Measurements from ENCODE around the gene MAP3K3. TPM values are rescaled to one million over a fixed set of nuclear protein-coding genes. Genes with fewer than 3 reads are reported as not detected.

Gene MAP3K3
- total and polyA plus RNA-seq, 10 donors, result 12.2 to 125 (median 87.9) TPM

DNA sequence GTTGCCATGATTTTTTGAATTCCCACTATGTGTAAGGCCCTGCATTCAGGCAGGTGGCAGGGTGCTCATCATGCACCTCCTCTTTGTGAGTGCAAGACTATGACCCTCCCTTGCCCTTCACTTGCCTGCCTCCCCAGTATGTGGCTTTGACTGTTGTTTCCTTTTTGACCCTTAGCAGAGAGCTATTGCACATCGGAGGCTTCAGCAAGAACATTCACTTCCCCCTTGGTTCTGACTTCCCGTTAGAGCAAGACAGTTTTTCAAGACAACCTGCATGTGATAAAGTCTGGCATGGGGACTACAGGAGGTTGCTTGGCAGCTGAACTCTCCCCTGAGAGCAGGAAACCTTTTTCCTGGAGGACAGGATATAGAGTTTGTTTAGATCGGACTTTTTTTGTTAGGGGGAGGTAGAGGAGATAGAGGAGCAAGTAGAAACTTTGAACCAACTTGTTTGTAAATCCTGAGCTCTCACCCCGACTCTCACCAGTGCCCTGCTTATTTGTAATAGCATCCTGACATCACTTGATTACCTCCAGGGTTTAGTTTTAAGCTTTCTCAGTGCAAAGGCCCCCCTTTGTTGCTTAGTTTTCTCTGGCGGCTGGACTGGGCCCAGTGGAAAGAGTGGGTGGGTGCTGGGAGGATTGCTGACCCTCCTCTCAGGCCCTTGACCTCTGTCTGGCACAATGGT, 43.5 kb downstream of the MAP3K3 start:
- no peaks in the 10 kb centered on the region for H3K27me3 ChIP-seq (replicated peaks in 1 of 7)
- intact Hi-C loops (cut with DNase I; ENCODE audit: low total_unique reads), result no loop called here
- WGBS, 5 donors, result 14 to 25% (median 16%) methylated on average over 5 of the region's 5 CpGs
- H3K9me3 ChIP-seq, result no peaks in the 10 kb centered on the region
- peak overlapping the region; percentile 24 to 92 (median 82) for H3K27ac ChIP-seq
- peaks cover 5 to 95% (median 40%) of the 10 kb centered on the region in 6 donors for H3K36me3 ChIP-seq
- peaks cover 12 to 61% (median 31%) of the 10 kb centered on the region in 6 donors for H3K4me1 ChIP-seq
- H3K4me3 ChIP-seq, result peak overlapping the region in 1 of 8 donors; percentile 30
- TF ChIP-seq CTCF (IDR thresholded peaks at IDR 0.05 in 8 of 11, conservative IDR thresholded peaks at IDR 0.05 in 3 of 11) (peak in 3 of 11 experiments; percentile 11 to 16 (median 11)), POLR2AphosphoS5 (IDR thresholded peaks at IDR 0.05) (peak in 1 of 3 donors; percentile 83), POLR2A (IDR thresholded peaks at IDR 0.05) (no peak)
- peak; percentile 78 for DNase-seq

DNA sequence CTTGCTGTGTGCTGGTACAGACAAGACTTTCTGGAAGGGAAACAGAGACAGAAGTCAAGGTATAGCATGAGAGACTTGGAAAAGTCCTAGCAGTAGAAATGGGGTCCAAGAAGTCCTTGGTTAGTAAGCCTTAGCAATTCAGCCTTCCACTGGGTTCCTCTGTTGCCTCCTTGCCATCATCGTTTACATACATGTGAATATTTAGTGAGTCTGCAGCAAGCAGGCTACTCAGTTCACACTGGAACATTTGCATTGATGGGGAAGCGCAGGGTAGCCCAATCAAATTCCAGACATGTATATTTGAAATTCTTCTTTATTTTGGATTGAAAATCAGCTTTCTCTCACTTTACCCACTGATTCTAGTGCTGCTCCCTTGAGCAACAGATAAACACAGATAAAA, 50.6 kb downstream of the MAP3K3 start:
- TF ChIP-seq CTCF (IDR thresholded peaks at IDR 0.05 in 8 of 11, conservative IDR thresholded peaks at IDR 0.05 in 3 of 11) (no peak), POLR2A (IDR thresholded peaks at IDR 0.05) (no peak), POLR2AphosphoS5 (IDR thresholded peaks at IDR 0.05) (no peak)
- WGBS, 5 donors, result 91 to 98% (median 95%) methylated on average over 2 of the region's 2 CpGs
- H3K36me3 ChIP-seq, result peaks cover 0 to 90% (median 27%) of the 10 kb centered on the region in 6 donors
- H3K4me3 ChIP-seq, result no peak overlapping the region
- intact Hi-C loops (cut with DNase I; ENCODE audit: low total_unique reads), result no loop called here
- no peak for DNase-seq
- H3K9me3 ChIP-seq, result no peaks in the 10 kb centered on the region
- H3K27me3 ChIP-seq (replicated peaks in 1 of 7), result no peaks in the 10 kb centered on the region
- H3K4me1 ChIP-seq, result peaks cover 23 to 54% (median 37%) of the 10 kb centered on the region in 6 donors
- no peak overlapping the region for H3K27ac ChIP-seq

DNA sequence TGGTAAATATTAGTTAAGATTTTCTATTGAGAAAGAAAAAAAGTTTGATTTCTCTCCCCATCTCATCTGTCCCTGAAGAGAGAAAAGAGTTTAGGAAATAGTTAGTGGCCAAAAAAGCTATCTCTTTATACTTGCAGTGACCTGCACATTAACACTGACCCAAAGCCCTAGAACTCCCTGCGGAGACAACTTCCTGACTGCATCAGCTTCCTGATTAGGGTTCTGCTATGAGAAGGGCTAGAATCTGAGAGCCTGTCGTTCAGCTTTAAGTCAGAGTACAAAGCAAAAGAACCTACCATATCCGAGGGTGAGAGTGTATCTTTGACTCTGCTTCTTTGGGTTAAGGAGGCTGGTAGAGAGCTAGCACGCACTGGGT, 53.0 kb downstream of the MAP3K3 start:
- peak overlapping the region; percentile 62 to 90 (median 85) for H3K27ac ChIP-seq
- peak overlapping the region in 3 of 8 donors; percentile 3 to 55 (median 26) for H3K4me3 ChIP-seq
- DNase-seq, result no peak
- WGBS, 5 donors, result 18 to 34% (median 20%) methylated on average over 4 of the region's 4 CpGs
- intact Hi-C loops (cut with DNase I; ENCODE audit: low total_unique reads), result no loop called here
- peaks cover 23 to 63% (median 39%) of the 10 kb centered on the region in 6 donors for H3K4me1 ChIP-seq
- no peaks in the 10 kb centered on the region for H3K27me3 ChIP-seq (replicated peaks in 1 of 7)
- no peak for TF ChIP-seq POLR2A (IDR thresholded peaks at IDR 0.05)
- TF ChIP-seq CTCF (IDR thresholded peaks at IDR 0.05 in 8 of 11, conservative IDR thresholded peaks at IDR 0.05 in 3 of 11), result no peak
- peak in 1 of 3 donors; percentile 64 for TF ChIP-seq POLR2AphosphoS5 (IDR thresholded peaks at IDR 0.05)
- H3K9me3 ChIP-seq, result no peaks in the 10 kb centered on the region
- H3K36me3 ChIP-seq, result peaks cover 0 to 90% (median 14%) of the 10 kb centered on the region in 6 donors
